Stimulated activated CD4-positive, alpha-beta T cell treated with anti-CD3 and anti-CD28 coated beads, Interleukin-1b, Interleukin-23, amount 100 ng/mL, for 4 hours (primary cell): ENCODE measurements around the gene ZDHHC14.

Experiments used
- DNase-seq, 2 donors: peaks; one replicate each; pipeline ENCODE4 v3.0.0-alpha.2; 2020; ENCODE audit warnings: low read depth in 2 of 2

The ZDHHC14 gene

GRCh38 chr6:157615951-157616350, 235.0 kb downstream of the ZDHHC14 start:
- DNase-seq, result no peak

GRCh38 chr6:157620944-157621343, 240.0 kb downstream of the ZDHHC14 start:
- DNase-seq, result no peak

- DNase-seq, result no peak
Measured at GRCh38 chr6:157621406-157621805, 240.4 kb downstream of the ZDHHC14 start.

- DNase-seq, result no peak
Measured at GRCh38 chr6:157622427-157622826, 241.4 kb downstream of the ZDHHC14 start.

- DNase-seq, result no peak
Measured at GRCh38 chr6:157625111-157625510, 244.1 kb downstream of the ZDHHC14 start.

GRCh38 chr6:157625764-157626163, 244.8 kb downstream of the ZDHHC14 start:
- no peak for DNase-seq

- DNase-seq, result no peak
Measured at GRCh38 chr6:157627195-157627966, 246.4 kb downstream of the ZDHHC14 start.

- DNase-seq, result no peak
Measured at GRCh38 chr6:157628463-157628862, 247.5 kb downstream of the ZDHHC14 start.

GRCh38 chr6:157629220-157629619, 248.2 kb downstream of the ZDHHC14 start:
- no peak for DNase-seq

GRCh38 chr6:157630463-157631080, 249.6 kb downstream of the ZDHHC14 start:
- no peak for DNase-seq

GRCh38 chr6:157631412-157631811, 250.4 kb downstream of the ZDHHC14 start:
- no peak for DNase-seq

GRCh38 chr6:157631838-157632614, 251.0 kb downstream of the ZDHHC14 start:
- no peak for DNase-seq

GRCh38 chr6:157632821-157633220, 251.8 kb downstream of the ZDHHC14 start:
- no peak for DNase-seq

- DNase-seq, result no peak
Measured at GRCh38 chr6:157634546-157634945, 253.6 kb downstream of the ZDHHC14 start.

- DNase-seq, result no peak
Measured at GRCh38 chr6:157635388-157636244, 254.6 kb downstream of the ZDHHC14 start.

- DNase-seq, result no peak
Measured at GRCh38 chr6:157637516-157637915, 256.5 kb downstream of the ZDHHC14 start.

GRCh38 chr6:157637941-157638662, 257.1 kb downstream of the ZDHHC14 start:
- DNase-seq, result no peak

- DNase-seq, result no peak
Measured at GRCh38 chr6:157638779-157639178, 257.8 kb downstream of the ZDHHC14 start.

GRCh38 chr6:157640746-157641451, 259.9 kb downstream of the ZDHHC14 start:
- no peak for DNase-seq

- no peak for DNase-seq
Measured at GRCh38 chr6:157641837-157642236, 260.8 kb downstream of the ZDHHC14 start.
